GM12865 (cell line): ENCODE measurements around the gene TENT5C.

Experiments used
- DNase-seq: peaks from one replicate; pipeline ENCODE4 v3.0.0; 2010; ENCODE audit warnings: low read depth
- H3K4me3 ChIP-seq: 2 replicates; pipeline ENCODE4 v1.5.1; 2011; ENCODE audit warnings: mild to moderate bottlenecking, low read depth, low read length, control low read depth
- CTCF ChIP-seq: IDR thresholded peaks from 2 replicates; pipeline ENCODE4 v1.5.1; 2011; ENCODE audit warnings: low read length, control low read depth, low read depth, inconsistent platforms; ENCODE audit not compliant: insufficient read depth; ENCODE audit errors: missing control alignments

Gene TENT5C

GRCh38 chr1:117578466-117578865 lies 27.4 kb upstream of the TENT5C start:
- H3K4me3 ChIP-seq: no peak overlapping the region
- DNase-seq: no peak
- TF ChIP-seq CTCF: no peak

- H3K4me3 ChIP-seq: no peak overlapping the region
- TF ChIP-seq CTCF: no peak
- DNase-seq: no peak
These were observed 26.5 kb upstream of the TENT5C start for GRCh38 chr1:117579221-117579906.

- TF ChIP-seq CTCF: no peak
- no peak for DNase-seq
- H3K4me3 ChIP-seq: no peak overlapping the region
These were observed 25.4 kb upstream of the TENT5C start for GRCh38 chr1:117580436-117580835.

- no peak for TF ChIP-seq CTCF
- DNase-seq: no peak
- no peak overlapping the region for H3K4me3 ChIP-seq
These were observed 25.0 kb upstream of the TENT5C start for GRCh38 chr1:117580882-117581281.

- TF ChIP-seq CTCF: no peak
- H3K4me3 ChIP-seq: no peak overlapping the region
- no peak for DNase-seq
These were observed 24.4 kb upstream of the TENT5C start for GRCh38 chr1:117581391-117581943.

- no peak overlapping the region for H3K4me3 ChIP-seq
- DNase-seq: no peak
- no peak for TF ChIP-seq CTCF
These were observed 23.4 kb upstream of the TENT5C start for GRCh38 chr1:117582451-117582850.

- DNase-seq: no peak
- H3K4me3 ChIP-seq: no peak overlapping the region
- TF ChIP-seq CTCF: no peak
These were observed 22.6 kb upstream of the TENT5C start for GRCh38 chr1:117583247-117583646.
